Fibroblast of lung (primary cell): Measurements from ENCODE around the gene SYTL3. TPM values are rescaled to one million over a fixed set of nuclear protein-coding genes. Genes with fewer than 3 reads are reported as not detected.

Experiments
- DNase-seq, 2 donors: peaks; one replicate each; pipeline versions ENCODE4 v3.0.0 to v3.0.0-alpha.2; 2010; ENCODE audit warnings: low read depth in 2 of 2
- H2AFZ ChIP-seq: 2 replicates; pipeline ENCODE4 v1.5.1; 2012; ENCODE audit warnings: low read length, control low read depth, inconsistent platforms
- H3K27ac ChIP-seq: 2 replicates; pipeline ENCODE4 v1.5.1; 2011; ENCODE audit warnings: low read length, control low read depth; ENCODE audit not compliant: insufficient read depth
- H3K27me3 ChIP-seq: 2 replicates; pipeline ENCODE4 v1.5.1; 2011; ENCODE audit warnings: mild to moderate bottlenecking, low read length; ENCODE audit not compliant: control insufficient read depth, insufficient read depth
- H3K36me3 ChIP-seq: 2 replicates; pipeline ENCODE4 v1.5.1; 2011; ENCODE audit warnings: low read length; ENCODE audit not compliant: control insufficient read depth, insufficient read depth
- H3K4me1 ChIP-seq: 2 replicates; pipeline ENCODE4 v1.5.1; 2011; ENCODE audit warnings: low read length; ENCODE audit not compliant: control insufficient read depth, insufficient read depth; ENCODE audit errors: extremely low read depth
- H3K4me2 ChIP-seq: 2 replicates; pipeline ENCODE4 v1.5.1; 2011; ENCODE audit warnings: low read length, control low read depth; ENCODE audit not compliant: insufficient read depth; ENCODE audit errors: extremely low read depth
- H3K4me3 ChIP-seq, 4 experiments: fragments of 200-600 bp in 1 of 4; sonication (generic) in 1 of 4; replicated peaks in 1 of 4; 2 replicates each; pipeline ENCODE4 v1.5.1; 2011 to 2016; ENCODE audit warnings: low read length in 4 of 4, low read depth in 3 of 4, mild to moderate bottlenecking in 3 of 4, control low read depth in 2 of 4, inconsistent platforms in 1 of 4, mixed read lengths in 1 of 4; ENCODE audit not compliant: insufficient read depth in 1 of 4; ENCODE audit errors: control extremely low read depth in 1 of 4
- H3K79me2 ChIP-seq: 2 replicates; pipeline ENCODE4 v1.5.1; 2012; ENCODE audit warnings: mild to moderate bottlenecking, low read length, inconsistent platforms; ENCODE audit not compliant: control insufficient read depth, insufficient read depth
- H3K9ac ChIP-seq: 2 replicates; pipeline ENCODE4 v1.5.1; 2011; ENCODE audit warnings: mild to moderate bottlenecking, low read length, control low read depth; ENCODE audit not compliant: insufficient read depth
- H3K9me3 ChIP-seq: 2 replicates; pipeline ENCODE4 v1.5.1; 2012; ENCODE audit warnings: low read depth, low read length; ENCODE audit not compliant: control insufficient read depth, insufficient read depth
- H4K20me1 ChIP-seq: 2 replicates; pipeline ENCODE4 v1.5.1; 2011; ENCODE audit warnings: low read length; ENCODE audit not compliant: control insufficient read depth, insufficient read depth; ENCODE audit errors: extremely low read depth
- CTCF ChIP-seq, 2 donors: IDR thresholded peaks in 1 of 2; conservative IDR thresholded peaks in 1 of 2; 1 replicate in 1 of 2; 2 replicates in 1 of 2; pipeline ENCODE4 v1.5.1; 2011 to 2012; ENCODE audit warnings: low read length in 2 of 2, control low read depth in 1 of 2, inconsistent platforms in 1 of 2, low read depth in 1 of 2, mild to moderate bottlenecking in 1 of 2
- EZH2 ChIP-seq: IDR thresholded peaks from 2 replicates; pipeline ENCODE4 v1.5.1; 2012; ENCODE audit warnings: low read length, control low read depth, mild to moderate bottlenecking; ENCODE audit errors: missing control alignments
- polyA plus RNA-seq, 2 donors: library from polyadenylated mRNA; depleted of rRNA in 1 of 2; stranded (reverse) in 1 of 2; unstranded in 1 of 2; fragments of >200 nt; gene quantifications; 2 replicates each; pipeline ENCODE4 v1.2.1, GENCODE V29; 2011 to 2012; ENCODE audit warnings: missing spikeins in 1 of 2
- total RNA-seq: library from RNA; depleted of rRNA; stranded (reverse); fragments of >200 nt; gene quantifications from 2 replicates; pipeline ENCODE4 v1.2.1, GENCODE V29; 2014

The SYTL3 gene
- total and polyA plus RNA-seq, 2 donors (not counting 1 experiment from before 2014, with no cell fraction given) = 0.76 to 4.6 TPM

- Histone ChIP-seq H3K4me1 (no peaks in the 10 kb centered on the region), H3K9ac (no peak overlapping the region), H3K27ac (no peak overlapping the region), H3K4me2 (no peak overlapping the region), H3K36me3 (no peaks in the 10 kb centered on the region), H3K79me2 (no peaks in the 10 kb centered on the region), H3K9me3 (no peaks in the 10 kb centered on the region), H2AFZ (no peak overlapping the region), H4K20me1 (no peaks in the 10 kb centered on the region), H3K4me3 (no peak overlapping the region), H3K27me3 (no peaks in the 10 kb centered on the region)
- no peak for DNase-seq
- TF ChIP-seq EZH2 (no peak), CTCF (conservative IDR thresholded peaks at IDR 0.05 in 1 of 2, IDR thresholded peaks at IDR 0.05 in 1 of 2; ENCODE audit: low read depth in 1 of 2, low read length in 2 of 2) (no peak)
Observed at GRCh38 chr6:158680015-158680414, 30.2 kb downstream of the SYTL3 start.

- no peak for DNase-seq
- Histone ChIP-seq H2AFZ (no peak overlapping the region), H3K4me1 (no peaks in the 10 kb centered on the region), H3K9ac (no peak overlapping the region), H3K27ac (no peak overlapping the region), H3K4me2 (no peak overlapping the region), H3K4me3 (no peak overlapping the region), H3K36me3 (no peaks in the 10 kb centered on the region), H3K27me3 (no peaks in the 10 kb centered on the region), H3K79me2 (no peaks in the 10 kb centered on the region), H4K20me1 (no peaks in the 10 kb centered on the region), H3K9me3 (no peaks in the 10 kb centered on the region)
- TF ChIP-seq CTCF (conservative IDR thresholded peaks at IDR 0.05 in 1 of 2, IDR thresholded peaks at IDR 0.05 in 1 of 2; ENCODE audit: low read depth in 1 of 2, low read length in 2 of 2) (no peak), EZH2 (no peak)
Observed at GRCh38 chr6:158680481-158680880, 30.6 kb downstream of the SYTL3 start.

GRCh38 chr6:158684311-158684710, 34.5 kb downstream of the SYTL3 start:
- Histone ChIP-seq H3K79me2 (no peaks in the 10 kb centered on the region), H3K4me1 (no peaks in the 10 kb centered on the region), H3K9me3 (no peaks in the 10 kb centered on the region), H2AFZ (no peak overlapping the region), H3K9ac (no peak overlapping the region), H3K4me2 (no peak overlapping the region), H3K4me3 (no peak overlapping the region), H3K27me3 (no peaks in the 10 kb centered on the region), H4K20me1 (no peaks in the 10 kb centered on the region), H3K36me3 (no peaks in the 10 kb centered on the region), H3K27ac (no peak overlapping the region)
- DNase-seq = no peak
- no peak for TF ChIP-seq CTCF (conservative IDR thresholded peaks at IDR 0.05 in 1 of 2, IDR thresholded peaks at IDR 0.05 in 1 of 2; ENCODE audit: low read depth in 1 of 2, low read length in 2 of 2)
- no peak for TF ChIP-seq EZH2
